Stimulated activated CD8-positive, alpha-beta memory T cell treated with anti-CD3 and anti-CD28 coated beads, Interleukin-15, amount 100 ng/mL, for 1 hour (primary cell): ENCODE measurements around the gene GBP3.
"Not testable (repeated sequence)": the region's sequence is repeated elsewhere in the genome, so short reads cannot be mapped to it uniquely, and the experiment has no call there.

Experiments
- DNase-seq: peaks from one replicate; pipeline ENCODE4 v3.0.0-alpha.2; 2020; ENCODE audit warnings: low read depth

Gene GBP3, protein sequence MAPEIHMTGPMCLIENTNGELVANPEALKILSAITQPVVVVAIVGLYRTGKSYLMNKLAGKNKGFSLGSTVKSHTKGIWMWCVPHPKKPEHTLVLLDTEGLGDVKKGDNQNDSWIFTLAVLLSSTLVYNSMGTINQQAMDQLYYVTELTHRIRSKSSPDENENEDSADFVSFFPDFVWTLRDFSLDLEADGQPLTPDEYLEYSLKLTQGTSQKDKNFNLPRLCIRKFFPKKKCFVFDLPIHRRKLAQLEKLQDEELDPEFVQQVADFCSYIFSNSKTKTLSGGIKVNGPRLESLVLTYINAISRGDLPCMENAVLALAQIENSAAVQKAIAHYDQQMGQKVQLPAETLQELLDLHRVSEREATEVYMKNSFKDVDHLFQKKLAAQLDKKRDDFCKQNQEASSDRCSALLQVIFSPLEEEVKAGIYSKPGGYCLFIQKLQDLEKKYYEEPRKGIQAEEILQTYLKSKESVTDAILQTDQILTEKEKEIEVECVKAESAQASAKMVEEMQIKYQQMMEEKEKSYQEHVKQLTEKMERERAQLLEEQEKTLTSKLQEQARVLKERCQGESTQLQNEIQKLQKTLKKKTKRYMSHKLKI

DNA sequence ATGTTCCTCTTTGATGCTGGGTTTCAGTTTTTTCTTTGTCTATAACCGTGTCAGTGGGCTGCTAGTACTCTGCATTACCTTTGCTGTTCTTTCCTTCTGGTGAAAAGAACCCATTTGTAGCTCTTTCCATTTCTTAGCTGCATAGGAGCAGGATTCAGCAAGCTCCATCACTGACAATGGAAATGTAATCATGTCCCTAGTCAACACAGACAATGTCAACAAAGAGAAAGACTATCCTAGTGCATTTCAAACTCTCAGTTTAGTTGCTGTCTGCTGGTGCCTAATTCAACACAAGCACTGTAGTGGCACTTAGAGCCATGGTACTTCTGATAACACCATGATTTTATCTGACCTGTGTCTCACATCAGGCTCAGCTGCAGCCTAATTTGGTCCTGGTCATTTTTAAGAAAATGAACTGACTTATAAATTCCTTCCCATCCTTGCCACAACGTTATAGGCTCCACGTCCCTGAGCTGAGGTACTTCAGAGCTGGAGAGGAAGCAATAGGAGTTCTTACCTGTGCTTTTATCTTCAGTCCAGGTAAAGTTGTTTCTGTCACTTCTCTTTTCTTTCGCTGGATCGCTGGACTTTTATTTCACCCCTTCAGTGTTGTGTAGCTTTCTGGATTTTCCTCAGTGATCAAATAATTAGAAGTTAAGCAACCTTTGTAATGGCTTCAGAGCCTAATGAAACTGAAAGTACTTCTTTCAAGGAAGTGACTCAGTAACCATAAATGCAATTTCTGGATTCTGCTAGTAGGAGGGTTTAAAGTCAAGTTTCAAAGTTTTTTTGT, at the start of gene GBP3:
Gene GBP3, minus strand, starts transcription at position 700 of the 793 bp plus-strand sequence. CDS start 2,145 bp downstream, outside the sequence.
- DNase-seq = no peak

DNA sequence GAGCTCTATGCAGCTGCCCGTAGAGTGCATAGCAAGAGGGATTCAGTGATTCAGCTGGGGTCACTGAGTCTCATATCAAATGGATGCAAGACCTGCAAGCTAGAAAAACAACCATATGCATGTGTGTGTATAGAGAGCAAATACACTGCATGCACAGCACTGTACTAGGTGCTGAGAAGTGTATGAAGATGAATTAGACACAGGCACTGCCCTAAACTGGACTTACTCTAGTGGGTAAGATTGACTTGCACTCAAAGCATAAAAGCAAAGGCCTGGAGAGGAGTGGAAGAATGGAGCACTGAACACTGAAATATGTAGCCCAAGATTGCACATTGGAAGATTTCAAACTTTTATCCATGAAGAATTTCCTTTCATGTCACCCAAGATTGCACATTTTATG, 47.8 kb upstream of the GBP3 start:
- DNase-seq = no peak

DNA sequence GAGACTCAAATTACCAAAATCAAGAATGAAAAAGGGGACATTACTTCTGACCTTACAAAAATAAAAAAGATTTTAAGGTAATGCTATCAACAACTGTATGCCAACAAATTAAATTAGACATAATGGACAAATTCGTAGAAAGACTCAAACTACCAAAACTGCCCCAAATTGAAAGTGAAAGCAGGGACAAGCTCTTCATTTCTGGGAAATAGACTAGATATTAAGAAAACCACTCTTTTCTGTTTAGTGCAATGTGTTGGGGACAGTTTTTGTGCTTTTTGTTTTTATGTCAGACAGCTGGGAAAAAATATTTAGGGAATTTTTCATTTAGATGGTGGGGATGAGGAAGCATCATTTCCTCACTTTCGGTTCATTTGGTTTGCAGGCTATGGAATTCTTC, 47.3 kb upstream of the GBP3 start:
- no peak for DNase-seq

DNA sequence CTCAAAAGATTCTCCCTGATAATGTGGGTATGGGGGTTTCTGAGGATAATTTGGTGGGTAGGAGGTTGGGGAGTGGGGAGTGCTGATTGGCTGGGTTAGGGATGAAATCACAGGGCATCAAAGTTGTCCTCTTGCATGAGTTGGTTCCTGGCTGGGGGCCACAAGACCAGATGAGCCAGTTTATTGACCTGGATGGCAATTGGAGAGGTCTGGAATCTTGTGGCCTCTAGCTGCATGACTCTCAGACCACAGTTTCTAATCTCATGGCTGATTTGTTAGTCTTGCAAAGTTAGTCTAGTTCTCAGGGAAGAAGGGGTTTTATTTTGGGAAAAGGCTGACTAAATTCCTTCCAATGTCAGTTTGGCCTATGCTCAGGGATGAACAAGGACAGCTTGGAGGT, 45.6 kb upstream of the GBP3 start:
- no peak for DNase-seq

DNA sequence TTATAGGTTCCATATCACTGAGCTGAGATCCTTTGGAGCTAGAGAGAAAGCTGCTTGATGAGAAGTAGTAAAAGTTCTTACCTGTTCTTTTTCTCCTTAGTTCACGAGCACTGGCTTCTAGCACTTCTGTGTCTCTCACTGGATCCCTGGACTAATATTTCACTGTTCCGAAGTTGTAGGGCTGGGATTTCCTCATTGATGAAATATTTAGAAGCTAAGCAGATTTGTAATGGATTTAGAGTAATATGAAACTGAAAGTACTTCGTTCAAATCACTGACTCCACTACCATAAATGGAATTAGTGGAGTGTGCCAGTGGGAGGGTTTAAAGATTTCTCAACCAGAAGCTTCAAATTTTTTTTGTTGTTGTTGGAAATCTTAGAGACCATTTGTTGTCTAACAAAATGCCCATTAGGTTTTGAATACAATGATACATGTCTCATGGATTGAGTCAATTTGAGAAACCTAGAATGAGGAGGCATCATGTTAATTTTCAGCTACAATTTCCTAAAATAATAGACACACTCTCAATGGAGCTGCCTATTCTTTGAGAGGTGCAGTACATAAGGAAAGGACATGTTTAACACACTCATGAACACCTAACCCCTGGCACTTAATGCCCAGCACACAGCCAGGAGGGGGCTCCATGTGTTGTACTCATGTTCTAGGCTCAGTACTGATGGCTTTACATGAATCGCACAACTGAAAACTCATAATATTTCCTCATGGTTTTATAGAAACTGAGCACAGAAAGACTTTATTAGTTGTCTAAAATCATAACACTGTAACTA, 42.6 kb upstream of the GBP3 start, which contains the start of gene GBP1:
Gene GBP1, minus strand, starts transcription at position 130 of the 790 bp plus-strand sequence. CDS start 1,974 bp downstream, outside the sequence.
- no peak for DNase-seq

DNA sequence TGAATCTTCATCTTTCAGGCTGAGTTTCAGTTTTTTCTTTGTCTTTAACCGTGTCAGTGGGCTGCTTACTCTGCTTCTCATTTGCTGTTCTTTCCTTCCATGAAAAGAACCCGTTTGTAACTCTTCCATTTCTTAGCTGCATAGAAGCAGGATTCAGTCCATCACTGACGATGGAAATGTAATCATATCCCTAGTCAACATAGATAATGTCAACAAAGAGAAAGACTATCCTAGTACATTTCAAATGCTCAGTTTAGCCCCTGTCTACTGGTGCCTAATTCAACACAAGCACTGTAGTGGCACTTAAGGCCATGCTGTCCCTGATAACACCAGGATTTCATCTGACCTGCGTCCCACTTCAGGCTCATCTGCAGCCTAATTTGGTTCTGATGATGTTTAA, 42.0 kb upstream of the GBP3 start:
- DNase-seq = no peak

DNA sequence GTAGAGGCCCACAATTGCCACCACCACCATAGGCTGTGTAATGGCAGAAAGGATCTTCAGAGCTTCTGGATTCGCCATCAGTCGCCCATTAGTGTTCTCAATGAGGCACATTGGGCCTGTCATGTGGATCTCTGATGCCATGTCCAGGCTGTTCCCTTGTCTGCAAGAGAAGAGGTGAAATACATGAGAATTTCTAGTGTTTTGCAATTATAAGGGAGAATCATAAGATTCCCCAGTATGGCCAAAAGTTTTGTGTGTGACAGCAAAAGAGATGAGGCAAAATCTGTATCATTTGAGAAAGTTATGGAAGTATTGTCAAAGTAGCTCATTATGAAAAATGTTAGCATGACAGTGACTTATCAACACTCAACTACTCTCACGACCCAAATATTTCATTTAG, 40.4 kb upstream of the GBP3 start:
- DNase-seq = no peak

DNA sequence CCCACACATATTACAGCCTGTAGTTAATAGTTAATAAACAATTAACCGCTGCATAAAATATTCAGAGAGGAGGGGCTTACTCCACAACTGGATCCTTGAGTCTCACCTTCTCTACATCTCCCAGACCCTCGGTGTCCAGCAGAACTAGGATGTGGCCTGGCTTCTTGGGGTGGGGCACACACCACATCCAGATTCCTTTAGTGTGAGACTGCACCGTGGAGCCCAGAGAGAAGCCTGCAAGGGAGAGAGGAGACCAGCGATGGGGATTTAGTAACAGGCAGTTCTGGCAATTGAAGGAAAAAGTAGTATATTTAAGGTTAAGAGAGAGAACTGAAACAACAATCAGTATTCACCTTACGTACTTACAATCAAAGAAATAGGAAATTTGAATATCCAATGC, 37.4 kb upstream of the GBP3 start:
- DNase-seq = no peak

DNA sequence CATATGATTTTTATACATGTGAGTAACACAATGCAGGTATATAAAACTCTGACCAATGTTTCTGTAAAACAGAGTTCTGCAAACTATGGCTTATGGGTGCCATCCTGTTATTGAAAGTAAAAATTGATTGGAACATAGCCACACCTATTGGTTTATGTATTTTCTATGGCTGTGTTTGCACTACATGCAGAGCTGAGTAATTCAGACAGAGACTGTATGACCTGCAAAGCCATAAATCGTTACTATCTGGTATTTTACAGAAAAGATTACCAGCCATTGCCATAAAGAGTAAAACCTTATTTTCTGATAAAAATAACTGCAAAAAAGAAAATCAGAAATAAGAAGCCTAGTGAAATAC, 29.3 kb upstream of the GBP3 start:
- DNase-seq = no peak

DNA sequence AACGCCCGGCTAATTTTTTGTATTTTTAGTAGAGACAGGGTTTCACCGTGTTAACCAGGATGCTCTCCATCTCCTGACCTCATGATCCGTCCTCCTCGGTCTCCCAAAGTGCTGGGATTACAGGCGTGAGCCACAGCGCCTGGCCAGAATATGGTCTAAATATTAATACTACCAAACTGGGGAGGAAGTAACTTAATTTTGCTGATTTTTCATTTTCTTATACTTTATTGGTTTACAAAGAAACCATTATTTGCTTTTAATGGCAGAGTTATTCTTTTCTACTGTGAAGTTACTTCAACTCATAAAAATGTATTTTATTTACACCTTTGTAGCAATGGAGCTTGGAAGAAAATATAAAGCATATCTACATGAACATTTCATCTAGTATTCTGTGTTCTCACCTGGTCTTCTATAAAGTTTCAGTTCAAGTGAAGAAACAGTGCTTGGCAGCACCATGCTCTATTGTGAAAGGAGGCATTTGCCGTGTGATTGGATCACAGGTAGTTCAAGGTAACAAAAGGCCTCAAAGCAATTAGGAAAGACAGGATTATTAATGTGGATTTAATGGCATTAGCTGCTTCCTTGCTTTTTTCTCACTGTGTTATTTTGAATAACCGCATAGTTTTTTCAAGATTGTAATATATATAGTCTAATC, 28.8 kb upstream of the GBP3 start:
- no peak for DNase-seq

DNA sequence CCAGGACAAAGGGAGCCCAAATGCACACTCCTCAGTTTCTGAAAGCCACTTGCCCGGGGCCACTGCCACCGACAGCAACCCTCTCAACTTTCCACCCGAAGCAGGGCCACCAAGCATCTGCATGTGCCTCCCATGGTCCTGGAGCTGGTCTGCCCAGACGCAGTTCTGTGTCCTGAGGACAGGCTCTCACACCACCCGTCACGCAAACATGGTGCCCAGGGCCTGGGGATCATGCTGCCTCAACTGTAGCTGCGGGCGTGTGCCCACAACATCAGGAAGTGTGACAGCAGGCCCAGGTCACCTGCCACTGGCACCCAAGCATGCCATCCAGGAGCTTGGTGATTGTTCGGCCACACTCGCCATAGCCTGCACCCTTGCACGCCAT, 28.0 kb upstream of the GBP3 start:
- no peak for DNase-seq

DNA sequence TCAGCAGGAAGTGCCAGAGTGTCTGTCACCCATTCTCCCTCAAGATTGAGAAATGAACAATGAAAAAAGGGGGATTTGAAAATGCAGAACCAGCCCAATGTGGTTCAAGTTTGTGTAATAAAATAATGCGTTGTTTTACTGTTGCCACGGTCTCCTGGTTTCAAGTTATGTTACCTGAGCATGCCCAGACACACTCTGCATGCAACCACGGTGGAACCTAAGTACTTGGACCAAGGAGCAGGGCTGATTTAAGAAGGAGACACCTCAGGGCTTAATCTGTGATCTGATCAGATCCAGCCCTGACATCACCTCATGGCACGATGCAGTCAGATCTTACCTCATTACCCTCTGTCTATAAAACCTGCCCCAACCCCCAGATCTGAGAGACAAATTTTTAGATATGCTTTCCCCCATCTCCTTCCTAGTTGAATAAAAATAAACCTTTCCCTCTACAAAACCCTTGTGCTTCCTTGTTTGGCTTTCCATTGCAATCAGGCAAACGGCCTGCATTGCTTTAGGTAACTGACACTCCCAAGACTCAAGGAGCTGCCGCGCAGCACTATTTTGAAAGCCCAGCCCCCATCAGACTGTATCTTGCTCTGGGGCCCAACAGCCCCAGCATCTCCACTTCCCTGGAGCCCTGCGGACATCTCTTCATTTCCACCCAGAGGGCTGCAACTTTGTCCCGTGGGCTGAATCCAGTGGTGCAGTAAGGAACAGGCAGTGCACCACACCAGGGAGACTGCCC, 27.4 kb upstream of the GBP3 start:
- DNase-seq = not testable (repeated sequence)

DNA sequence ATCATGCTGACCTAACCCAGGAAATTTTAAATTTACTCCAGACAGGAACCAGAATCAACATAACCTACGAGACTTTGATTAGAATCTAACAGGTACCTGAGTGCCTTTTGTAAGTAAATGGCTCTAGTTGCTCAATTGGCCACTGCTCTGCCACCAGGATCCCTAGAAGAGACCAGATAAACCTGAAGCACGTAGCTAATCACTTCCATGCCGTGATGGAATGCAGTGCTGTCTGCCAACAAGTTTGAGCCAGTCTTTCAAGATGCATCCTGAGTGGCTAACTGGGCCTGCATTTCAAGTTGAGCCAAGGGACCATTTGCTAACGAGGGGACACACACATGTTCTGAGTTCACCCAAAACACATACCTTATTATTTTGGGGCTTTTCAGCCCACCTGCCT, 26.5 kb upstream of the GBP3 start:
- DNase-seq = not testable (repeated sequence)

DNA sequence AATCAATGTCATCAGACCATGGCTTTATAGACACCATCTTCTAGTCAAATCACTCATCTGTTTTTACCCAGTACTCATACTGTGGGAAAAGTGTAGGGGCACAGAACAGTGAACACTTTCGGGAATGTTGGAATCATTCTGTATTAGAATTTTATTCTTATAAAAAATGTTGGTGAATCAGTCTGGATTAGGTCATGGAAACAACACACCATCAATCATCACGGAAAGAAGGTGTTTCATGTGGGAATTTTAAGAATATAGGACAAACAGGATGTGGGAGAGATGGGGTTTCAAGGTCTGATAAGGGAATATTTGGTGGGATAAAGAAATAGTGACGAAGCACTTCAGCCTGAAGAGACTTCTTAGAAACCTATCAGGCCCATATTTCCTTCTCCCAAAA, 25.1 kb upstream of the GBP3 start:
- no peak for DNase-seq

DNA sequence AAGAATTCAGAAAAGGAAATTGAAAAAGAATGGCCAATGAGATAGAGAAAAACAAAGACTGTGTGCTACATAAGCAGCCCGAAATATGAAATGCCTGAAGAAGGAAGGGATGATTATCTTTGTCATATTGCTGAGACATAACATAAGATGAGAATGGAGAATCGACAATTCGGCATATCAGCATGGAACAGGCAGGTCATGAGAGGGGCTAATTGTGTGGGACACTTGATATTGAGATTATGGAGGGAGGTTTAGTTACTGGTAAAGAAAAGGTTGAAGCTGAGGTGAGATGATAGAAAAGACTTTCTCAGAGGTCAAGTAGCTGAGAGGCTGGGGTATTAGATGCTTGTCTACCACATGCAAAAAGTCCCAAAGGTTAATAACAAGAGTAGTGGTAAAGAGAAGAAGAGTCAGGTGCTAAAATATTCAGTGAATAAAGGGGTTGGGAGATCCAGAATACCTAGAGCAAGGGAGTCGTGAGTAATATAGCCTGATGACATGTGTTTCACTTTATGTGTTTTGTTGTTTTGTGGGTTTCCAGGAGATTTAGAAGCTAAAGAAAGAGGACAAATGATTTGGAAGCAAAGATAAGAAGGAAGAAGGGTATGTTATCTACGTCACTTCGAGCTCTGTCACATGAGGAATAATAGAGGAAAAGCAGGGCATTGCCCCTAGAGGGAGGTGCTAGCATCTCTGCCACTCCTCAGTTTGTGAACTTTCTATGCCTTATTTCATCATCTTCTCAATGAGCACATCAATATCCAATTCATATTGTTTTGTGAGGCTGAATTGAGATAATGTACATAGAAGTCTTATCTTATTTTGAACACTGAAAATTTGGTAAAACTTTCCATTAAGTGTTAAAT, 23.9 kb upstream of the GBP3 start:
- DNase-seq = not testable (repeated sequence)

DNA sequence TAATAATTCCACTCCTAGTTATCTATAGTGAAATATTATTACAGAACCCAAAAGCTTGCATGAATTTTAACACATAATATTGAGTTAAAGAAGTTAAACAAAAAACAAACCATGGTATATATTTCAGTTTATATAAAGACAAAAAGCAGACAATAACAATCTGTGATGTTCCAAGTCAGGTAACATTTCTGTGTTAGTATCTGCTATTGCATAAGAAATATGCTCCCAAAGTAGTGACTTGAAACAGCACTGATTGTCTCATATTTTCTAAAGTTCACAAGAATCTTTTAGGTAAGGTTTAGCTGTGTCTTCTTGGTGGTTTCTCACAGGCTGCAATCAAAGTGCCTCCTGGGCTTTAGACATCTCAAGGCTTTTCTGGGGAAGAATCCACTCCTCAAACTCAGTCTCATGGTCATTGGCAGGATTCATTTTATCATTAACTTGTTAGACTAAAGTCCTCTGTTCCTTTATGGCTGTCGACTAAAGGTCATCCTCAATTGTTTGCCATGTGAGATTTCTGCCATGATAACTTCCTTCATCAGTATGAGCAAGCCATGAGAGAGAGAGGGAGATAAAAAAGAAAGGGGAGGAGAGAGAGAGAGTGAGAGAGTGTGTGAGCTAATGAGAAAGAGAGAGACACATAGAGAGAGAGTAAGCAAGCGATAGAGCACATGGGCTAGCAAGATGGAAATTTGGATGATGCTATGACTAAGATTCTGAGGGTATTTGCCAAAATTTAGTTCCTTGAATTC, 22.5 kb upstream of the GBP3 start:
- DNase-seq = no peak

DNA sequence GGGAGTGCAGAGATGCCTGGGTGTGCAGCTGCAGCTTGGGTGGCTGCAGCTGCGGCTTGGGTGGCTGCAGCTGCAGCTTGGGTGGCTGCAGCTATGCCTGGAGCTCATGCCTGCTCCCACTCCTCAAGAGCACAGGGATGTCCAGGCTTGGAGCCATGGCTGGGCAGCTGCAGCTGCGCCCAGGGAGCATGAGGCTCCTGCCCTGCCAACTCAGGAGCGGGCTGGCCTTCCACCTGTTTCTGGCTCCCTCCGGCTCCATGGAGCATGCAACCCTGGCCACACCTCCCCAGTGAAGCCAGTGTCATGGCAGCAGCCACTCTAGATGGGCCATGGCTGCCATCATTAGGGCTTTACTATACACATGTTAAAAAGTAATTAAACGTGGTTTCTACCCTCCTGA, 21.3 kb upstream of the GBP3 start:
- no peak for DNase-seq

DNA sequence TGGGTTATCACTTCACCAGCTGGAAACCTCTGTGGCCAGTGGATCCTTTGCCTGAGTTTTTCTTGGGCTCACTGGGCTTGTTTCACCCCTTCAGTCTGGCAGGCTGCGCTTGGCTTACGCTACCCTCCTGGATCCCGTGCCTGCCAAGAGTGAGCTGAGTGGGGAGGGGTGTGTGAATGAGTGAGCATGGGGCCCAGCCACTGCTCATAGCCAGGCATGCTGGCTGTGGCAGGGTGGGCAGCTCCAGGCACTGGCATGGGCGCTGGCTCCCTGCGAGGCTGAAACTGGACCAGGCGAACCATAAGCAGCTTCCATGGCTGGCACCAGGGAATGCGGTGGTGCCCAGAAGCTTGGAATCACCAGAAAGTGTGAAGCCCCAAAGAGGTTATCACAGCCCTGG, 19.8 kb upstream of the GBP3 start:
- no peak for DNase-seq

DNA sequence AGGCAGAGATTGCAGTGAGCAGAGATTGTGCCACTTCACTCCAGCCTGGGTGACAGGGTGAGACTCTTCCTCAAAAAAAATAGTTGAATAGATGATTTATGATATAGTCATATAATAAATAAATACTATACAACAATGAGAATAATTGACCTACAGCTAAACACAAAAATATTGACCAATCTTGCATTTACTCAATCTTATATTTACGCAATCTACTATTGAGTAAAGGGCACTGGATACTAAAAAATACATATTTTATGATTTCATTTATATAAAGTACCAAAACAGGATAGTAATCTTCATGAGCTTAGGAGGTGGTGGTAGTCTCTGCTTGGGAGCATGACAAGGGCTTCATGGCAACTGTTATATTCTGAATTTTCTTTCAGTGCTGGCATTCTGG, 19.1 kb upstream of the GBP3 start:
- no peak for DNase-seq
